GM12878 (cell line): ENCODE data around the gene AGER. TPM values are rescaled to one million over a fixed set of nuclear protein-coding genes. Genes with fewer than 3 reads are reported as not detected.

Experiments used
- CREM ChIP-seq: IDR thresholded peaks from 2 replicates; pipeline ENCODE4 v1.6.1; 2014; ENCODE audit warnings: antibody characterized with exemption, low read depth
- EED ChIP-seq: sonication (generic); IDR thresholded peaks from 2 replicates; pipeline ENCODE4 v1.6.1; 2016; ENCODE audit warnings: antibody characterized with exemption, low read depth
- IKZF1 ChIP-seq: fragments of 450-650 bp; conservative IDR thresholded peaks from 2 replicates; pipeline ENCODE4 v1.6.1; 2017; ENCODE audit warnings: antibody characterized with exemption, mild to moderate bottlenecking
- NR2C1 ChIP-seq: fragments of 450-650 bp; IDR thresholded peaks from 2 replicates; pipeline ENCODE4 v1.6.1; 2017; ENCODE audit warnings: antibody characterized with exemption, mild to moderate bottlenecking, moderate library complexity
- REST ChIP-seq: IDR thresholded peaks from 2 replicates; pipeline ENCODE4 v1.6.1; 2012; ENCODE audit warnings: mild to moderate bottlenecking, low read depth, low read length
- STAT3 ChIP-seq: IDR thresholded peaks from 2 replicates; pipeline ENCODE4 v1.6.1; 2011; ENCODE audit warnings: low read depth, low read length, improper control_type of control experiment
- SUZ12 ChIP-seq: fragments of 200-600 bp; sonication (generic); IDR thresholded peaks from one replicate; pipeline ENCODE4 v1.6.1; 2018; ENCODE audit warnings: antibody characterized with exemption, mild to moderate bottlenecking; ENCODE audit not compliant: unreplicated experiment
- polyA plus RNA-seq, 11 experiments: library from polyadenylated mRNA; depleted of rRNA in 4 of 11; unstranded in 6 of 11; stranded (reverse) in 5 of 11; fragments of >200 nt; fragmentation: Nextera tagmentation in 4 of 11; fragmentation: Illumina TruSeq in 1 of 11; extraction: Ambion mirVana in 4 of 11; extraction: Trizol in 1 of 11; gene quantifications; 1 replicate in 1 of 11; 2 replicates in 10 of 11; pipeline versions ENCODE4 v1.2.1 to v1.2.3, GENCODE V29; 2011 to 2016; ENCODE audit warnings: inconsistent platforms in 2 of 11, missing spikeins in 2 of 11, low read depth in 1 of 11
- total RNA-seq, 4 experiments: library from RNA; depleted of rRNA in 3 of 4; stranded (reverse); fragments of >200 nt in 3 of 4; fragmentation: Illumina TruSeq in 1 of 4; extraction: Trizol in 1 of 4; gene quantifications; 2 replicates each; pipeline versions ENCODE4 v1.2.1 to v1.2.3, GENCODE V29; 2013 to 2021

The AGER gene
- total and polyA plus RNA-seq, 10 of the 15 experiments (the other 5 are each of a cell fraction or from before 2014, with no cell fraction given) = 1.1 to 18.2 (median 3.9) TPM

GRCh38 chr6:32177183-32177787 is 6.8 kb downstream of the AGER start (continued):
- peak; percentile 63 for TF ChIP-seq CREM
- TF ChIP-seq NR2C1 = 0 out of 2 replicates have a peak, but pooled peaks have one; percentile 3
- peak; percentile 93 for TF ChIP-seq IKZF1
- no peak for TF ChIP-seq SUZ12
- no peak for TF ChIP-seq REST
- TF ChIP-seq STAT3 = 0 out of 2 replicates have a peak, but pooled peaks have one; percentile 28
- peak; percentile 81; the same call in 1 of the 2 replicates for TF ChIP-seq EED
